ENCODE results near the gene AKAP7. TPM values are rescaled to one million over a fixed set of nuclear protein-coding genes. Genes with fewer than 3 reads are reported as not detected.

Gene AKAP7
- total and polyA plus RNA-seq, 2 experiments from 2014 or later: 18.4 to 54.4 TPM

DNA sequence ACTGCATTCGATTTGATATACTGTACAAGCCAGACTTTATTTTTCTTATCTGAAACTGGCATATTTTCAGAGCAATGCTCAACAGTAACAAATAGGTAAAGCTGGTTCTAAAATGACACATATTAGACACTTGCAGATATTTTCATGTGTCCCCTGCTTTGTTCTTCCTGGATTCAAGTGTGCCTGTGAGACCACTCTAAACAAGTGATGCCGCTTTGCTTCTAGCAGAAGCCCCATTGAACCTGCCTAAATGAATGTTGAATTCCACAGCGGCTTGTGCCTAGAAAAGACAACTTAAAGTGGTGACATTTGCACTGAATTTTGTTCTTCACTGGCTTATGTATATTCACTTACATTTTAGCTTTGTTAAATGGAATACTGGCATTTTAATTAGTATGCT is 115.7 kb downstream of the AKAP7 start:
- H3K4me2 ChIP-seq: peak overlapping the region; percentile 75
- no peaks in the 10 kb centered on the region for H3K36me3 ChIP-seq (replicated peaks; ENCODE audit: insufficient read depth, low read depth)

DNA sequence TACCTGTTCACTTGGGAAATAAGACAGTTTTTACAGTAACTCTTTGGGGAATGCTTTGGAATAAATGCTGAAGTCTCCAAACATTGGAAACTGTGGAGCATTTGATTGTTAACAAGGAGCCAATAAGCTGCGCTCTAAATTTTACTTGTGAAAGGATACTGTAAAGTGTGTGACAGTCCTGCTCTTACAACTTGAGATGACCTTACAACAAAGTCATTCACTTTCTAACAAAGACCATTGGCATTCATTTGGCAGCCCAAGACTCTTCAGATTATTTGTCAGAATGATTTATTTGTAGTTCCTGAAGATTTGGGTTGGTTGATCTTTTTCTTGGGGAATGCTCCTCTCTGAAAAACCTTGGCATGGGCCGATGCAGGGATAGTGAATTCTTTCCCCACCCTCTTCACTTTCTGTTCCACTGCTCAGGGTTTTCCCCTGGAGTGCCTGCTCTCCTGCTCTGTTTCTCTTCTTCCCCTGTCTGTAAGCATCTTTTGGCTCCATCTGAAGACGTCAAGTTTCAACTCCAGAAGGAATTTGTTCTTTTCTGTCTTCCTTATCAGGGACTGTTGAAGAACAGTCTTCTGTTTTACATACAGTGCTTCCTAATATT is 116.4 kb downstream of the AKAP7 start:
- DNase-seq (ENCODE audit: low spot score): no peak
- peak overlapping the region; percentile 41 for H3K4me3 ChIP-seq
- H4K20me1 ChIP-seq (ENCODE audit: insufficient read depth, poor library complexity, severe bottlenecking): no peaks in the 10 kb centered on the region
- WGBS (ENCODE audit: low lambda C conversion rate, missing lambda C conversion rate): 38% methylated on average over 3 of the region's 3 CpGs
- TF ChIP-seq EZH2 (IDR thresholded peaks at IDR 0.05; ENCODE audit: borderline replicate concordance) (no peak), CTCF (IDR thresholded peaks at IDR 0.05; ENCODE audit: poor library complexity) (no peak), EZH2phosphoT487 (IDR thresholded peaks at IDR 0.05; ENCODE audit: low read depth, severe bottlenecking, unreplicated experiment) (no peak)
- peaks cover 51% of the 10 kb centered on the region for H3K79me2 ChIP-seq
- peak overlapping the region; percentile 60 for H3K27ac ChIP-seq
- H3K9me3 ChIP-seq (ENCODE audit: low read depth): no peaks in the 10 kb centered on the region
- no peaks in the 10 kb centered on the region for H3K9me2 ChIP-seq (replicated peaks; ENCODE audit: insufficient read depth)
- peaks cover 6% of the 10 kb centered on the region for H3K4me1 ChIP-seq (ENCODE audit: insufficient read depth)
- peak overlapping the region; percentile 75 for H3K4me2 ChIP-seq
- no peak overlapping the region for H2AFZ ChIP-seq
- H3K27me3 ChIP-seq: no peaks in the 10 kb centered on the region
- no peaks in the 10 kb centered on the region for H3K36me3 ChIP-seq (replicated peaks; ENCODE audit: insufficient read depth, low read depth)

More for the DNA sequence above, 115.7 kb downstream of the AKAP7 start:
- Histone ChIP-seq H4K20me1 (ENCODE audit: insufficient read depth, poor library complexity, severe bottlenecking) (no peaks in the 10 kb centered on the region), H3K4me1 (ENCODE audit: insufficient read depth) (peaks cover 5% of the 10 kb centered on the region), H3K4me3 (peak overlapping the region; percentile 41), H3K9me3 (ENCODE audit: low read depth) (no peaks in the 10 kb centered on the region), H2AFZ (peak overlapping the region; percentile 46), H3K79me2 (peaks cover 51% of the 10 kb centered on the region), H3K27ac (peak overlapping the region; percentile 60), H3K9me2 (replicated peaks; ENCODE audit: insufficient read depth) (no peaks in the 10 kb centered on the region), H3K27me3 (no peaks in the 10 kb centered on the region)
- TF ChIP-seq CTCF (IDR thresholded peaks at IDR 0.05; ENCODE audit: poor library complexity) (no peak), EZH2phosphoT487 (IDR thresholded peaks at IDR 0.05; ENCODE audit: low read depth, severe bottlenecking, unreplicated experiment) (no peak), EZH2 (IDR thresholded peaks at IDR 0.05; ENCODE audit: borderline replicate concordance) (no peak)
- no peak for DNase-seq (ENCODE audit: low spot score)
- 66% methylated on average over 3 of the region's 3 CpGs for WGBS (ENCODE audit: low lambda C conversion rate, missing lambda C conversion rate)

DNA sequence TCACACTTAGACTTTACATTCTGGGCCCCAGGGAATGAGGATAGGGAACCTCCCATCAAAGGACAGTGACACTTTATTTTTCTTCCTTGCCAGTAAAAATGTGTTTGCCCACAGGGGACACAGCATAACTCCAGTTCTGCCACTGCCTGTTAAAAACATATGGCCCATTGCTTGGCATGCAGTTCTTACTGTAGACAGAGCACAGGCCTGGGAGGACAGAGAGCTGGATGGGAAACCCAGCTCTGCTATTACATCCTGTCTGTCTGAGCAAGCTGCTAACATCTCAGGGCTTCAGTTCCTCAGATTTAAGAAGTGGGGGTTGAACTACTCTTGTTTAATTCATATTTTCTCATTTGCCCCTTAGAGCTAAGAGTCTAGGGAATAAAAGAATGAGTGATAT is 120.2 kb downstream of the AKAP7 start:
- peak overlapping the region; percentile 24 for H3K27ac ChIP-seq
- TF ChIP-seq CTCF (IDR thresholded peaks at IDR 0.05; ENCODE audit: poor library complexity) (no peak), EZH2 (IDR thresholded peaks at IDR 0.05; ENCODE audit: borderline replicate concordance) (no peak), EZH2phosphoT487 (IDR thresholded peaks at IDR 0.05; ENCODE audit: low read depth, severe bottlenecking, unreplicated experiment) (no peak)
- H3K9me3 ChIP-seq (ENCODE audit: low read depth): no peaks in the 10 kb centered on the region
- H3K4me3 ChIP-seq: no peak overlapping the region
- H3K4me1 ChIP-seq (ENCODE audit: insufficient read depth): peaks cover 18% of the 10 kb centered on the region
- H2AFZ ChIP-seq: no peak overlapping the region
- no peaks in the 10 kb centered on the region for H3K36me3 ChIP-seq (replicated peaks; ENCODE audit: insufficient read depth, low read depth)
- no peaks in the 10 kb centered on the region for H3K9me2 ChIP-seq (replicated peaks; ENCODE audit: insufficient read depth)
- DNase-seq (ENCODE audit: low spot score): no peak
- H4K20me1 ChIP-seq (ENCODE audit: insufficient read depth, poor library complexity, severe bottlenecking): no peaks in the 10 kb centered on the region
- H3K27me3 ChIP-seq: no peaks in the 10 kb centered on the region
- H3K79me2 ChIP-seq: peaks cover 55% of the 10 kb centered on the region
- no peak overlapping the region for H3K4me2 ChIP-seq
